Measurements from ENCODE around the gene SEPTIN3.

SEPTIN3 gene

DNA sequence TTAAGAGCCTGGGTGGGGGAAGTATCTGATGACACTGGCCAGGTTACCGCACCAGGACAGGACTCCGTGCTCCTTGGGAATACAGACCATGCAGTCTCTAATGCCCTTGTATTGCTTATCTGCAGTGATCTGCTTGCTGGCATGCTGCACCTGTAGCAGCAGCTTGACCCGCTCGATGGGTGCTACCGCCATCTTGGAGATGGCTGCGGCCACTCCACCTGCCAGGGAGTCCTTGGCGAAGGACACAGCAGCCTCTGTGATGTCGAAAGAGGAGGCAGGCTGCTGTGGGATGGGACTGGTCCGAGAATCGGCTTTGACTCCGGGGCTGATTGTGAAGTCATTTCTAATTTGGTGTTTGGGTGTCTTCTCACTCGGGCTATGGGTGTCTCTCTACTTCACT lies 32.5 kb downstream of the SEPTIN3 start:
- TF ChIP-seq, protein P1, sequence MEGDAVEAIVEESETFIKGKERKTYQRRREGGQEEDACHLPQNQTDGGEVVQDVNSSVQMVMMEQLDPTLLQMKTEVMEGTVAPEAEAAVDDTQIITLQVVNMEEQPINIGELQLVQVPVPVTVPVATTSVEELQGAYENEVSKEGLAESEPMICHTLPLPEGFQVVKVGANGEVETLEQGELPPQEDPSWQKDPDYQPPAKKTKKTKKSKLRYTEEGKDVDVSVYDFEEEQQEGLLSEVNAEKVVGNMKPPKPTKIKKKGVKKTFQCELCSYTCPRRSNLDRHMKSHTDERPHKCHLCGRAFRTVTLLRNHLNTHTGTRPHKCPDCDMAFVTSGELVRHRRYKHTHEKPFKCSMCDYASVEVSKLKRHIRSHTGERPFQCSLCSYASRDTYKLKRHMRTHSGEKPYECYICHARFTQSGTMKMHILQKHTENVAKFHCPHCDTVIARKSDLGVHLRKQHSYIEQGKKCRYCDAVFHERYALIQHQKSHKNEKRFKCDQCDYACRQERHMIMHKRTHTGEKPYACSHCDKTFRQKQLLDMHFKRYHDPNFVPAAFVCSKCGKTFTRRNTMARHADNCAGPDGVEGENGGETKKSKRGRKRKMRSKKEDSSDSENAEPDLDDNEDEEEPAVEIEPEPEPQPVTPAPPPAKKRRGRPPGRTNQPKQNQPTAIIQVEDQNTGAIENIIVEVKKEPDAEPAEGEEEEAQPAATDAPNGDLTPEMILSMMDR (IDR thresholded peaks at IDR 0.05; ENCODE audit: borderline replicate concordance, insufficient read depth, low read depth, low read length), result no peak
- H3K4me3 ChIP-seq (ENCODE audit: low read depth, low read length), result no peak overlapping the region

DNA sequence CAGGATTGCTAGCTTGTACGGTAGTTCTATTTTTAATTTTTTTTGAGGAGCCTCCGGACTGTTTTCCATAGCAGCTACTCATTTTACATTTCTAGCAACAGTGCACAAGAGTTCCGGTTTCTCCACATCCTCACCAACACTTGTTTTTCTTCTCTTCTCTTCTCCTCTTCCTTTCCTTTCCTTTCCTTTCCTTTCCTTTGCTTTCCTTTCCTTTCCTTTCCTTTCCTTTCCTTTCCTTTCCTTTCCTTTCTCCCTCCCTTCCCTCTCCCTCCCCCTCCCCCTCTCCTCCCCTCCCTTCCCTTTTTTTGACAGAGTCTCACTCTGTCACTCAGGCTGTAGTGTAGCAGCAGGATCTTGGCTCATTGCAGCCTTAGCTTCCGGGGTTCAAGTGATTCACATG lies 38.7 kb downstream of the SEPTIN3 start:
- TF ChIP-seq, protein P1 (IDR thresholded peaks at IDR 0.05; ENCODE audit: borderline replicate concordance, insufficient read depth, low read depth, low read length), result no peak
- no peak overlapping the region for H3K4me3 ChIP-seq (ENCODE audit: low read depth, low read length)

DNA sequence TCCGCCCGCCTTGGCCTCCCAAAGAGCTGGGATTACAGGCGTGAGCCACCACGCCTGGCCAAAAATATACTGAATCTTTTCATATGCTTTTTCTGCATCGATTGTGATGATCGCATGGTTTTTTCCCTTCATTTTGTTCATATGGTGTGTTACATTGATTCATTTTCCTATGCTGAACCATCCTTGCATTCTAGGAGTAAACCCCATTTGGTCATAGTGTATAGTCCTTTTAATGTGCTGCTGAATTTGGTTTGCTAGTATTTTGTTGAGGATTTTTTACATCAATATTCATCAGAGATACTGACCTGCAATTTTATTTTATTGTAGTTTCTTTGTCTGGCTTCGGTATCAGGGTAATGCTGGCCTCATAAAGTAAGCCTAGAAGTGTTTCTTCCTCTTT lies 41.5 kb downstream of the SEPTIN3 start:
- TF ChIP-seq, protein P1 (IDR thresholded peaks at IDR 0.05; ENCODE audit: borderline replicate concordance, insufficient read depth, low read depth, low read length), result no peak
- H3K4me3 ChIP-seq (ENCODE audit: low read depth, low read length), result no peak overlapping the region

DNA sequence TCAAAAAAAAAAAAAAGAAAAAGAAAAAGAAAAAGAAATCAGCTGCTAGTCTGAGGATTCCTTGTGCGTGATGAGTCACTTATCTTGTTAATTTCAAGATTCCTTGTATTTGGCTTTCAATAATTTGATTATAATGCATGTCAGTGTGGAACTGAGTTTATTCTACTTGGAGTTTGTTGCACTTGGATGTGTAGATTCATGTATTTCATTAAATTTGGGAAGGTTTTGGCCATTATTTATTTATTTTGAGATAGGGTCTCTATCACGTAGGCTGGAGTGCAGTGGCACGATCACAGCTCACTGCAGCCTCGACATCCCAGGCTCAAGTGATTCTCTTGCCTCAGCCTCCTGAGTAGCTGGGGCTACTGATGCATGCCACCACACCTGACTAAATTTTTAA lies 44.1 kb downstream of the SEPTIN3 start:
- H3K4me3 ChIP-seq (ENCODE audit: low read depth, low read length), result no peak overlapping the region
- TF ChIP-seq, protein P1 (IDR thresholded peaks at IDR 0.05; ENCODE audit: borderline replicate concordance, insufficient read depth, low read depth, low read length), result no peak

DNA sequence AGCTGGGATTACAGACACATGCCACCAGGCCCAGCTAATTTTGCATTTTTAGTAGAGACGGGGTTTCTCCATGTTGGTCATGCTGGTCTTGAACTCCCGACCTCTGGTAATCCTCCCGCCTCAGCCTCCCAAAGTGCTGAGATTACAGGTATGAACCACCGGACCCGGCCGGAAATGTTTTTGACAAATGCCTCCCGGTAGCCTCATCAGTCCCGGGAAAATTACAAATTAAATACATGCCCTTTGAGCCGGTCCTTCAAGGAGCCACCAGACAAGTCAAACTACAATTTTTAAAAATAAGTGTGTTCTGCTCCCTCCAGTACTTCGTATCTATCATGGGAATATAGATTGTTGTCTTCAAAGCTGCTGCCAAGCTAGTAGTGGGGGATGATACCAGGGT lies 46.9 kb downstream of the SEPTIN3 start:
- TF ChIP-seq, protein P1 (IDR thresholded peaks at IDR 0.05; ENCODE audit: borderline replicate concordance, insufficient read depth, low read depth, low read length), result no peak

DNA sequence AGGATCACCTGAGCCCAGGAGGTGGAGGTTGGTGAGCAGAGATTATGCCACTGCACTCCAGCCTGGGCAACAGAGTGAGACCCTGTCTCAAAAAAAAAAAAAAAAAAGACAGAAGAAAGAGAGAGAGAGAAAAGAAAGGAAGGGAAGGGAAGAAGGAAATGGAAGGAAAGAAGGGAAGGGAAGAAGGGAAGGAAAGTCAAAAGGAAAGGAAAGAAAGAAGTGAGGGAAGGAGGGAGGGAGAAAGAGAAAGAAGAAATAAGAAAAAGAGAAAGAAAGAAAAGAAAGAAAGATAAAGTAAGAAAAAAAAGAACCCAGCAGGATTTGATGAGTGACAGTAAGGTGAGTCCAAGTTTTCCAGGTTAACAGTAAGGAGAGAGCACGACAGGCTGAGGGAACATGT lies 49.0 kb downstream of the SEPTIN3 start:
- TF ChIP-seq, protein P1 (IDR thresholded peaks at IDR 0.05; ENCODE audit: borderline replicate concordance, insufficient read depth, low read depth, low read length), result no peak
- no peak overlapping the region for H3K4me3 ChIP-seq (ENCODE audit: low read depth, low read length)

More for the DNA sequence above, 46.9 kb downstream of the SEPTIN3 start:
- H3K4me3 ChIP-seq (ENCODE audit: low read depth, low read length), result no peak overlapping the region

Measured in GM12875 (cell line).